ENCODE results near the gene ADD3. TPM values are rescaled to one million over a fixed set of nuclear protein-coding genes. Genes with fewer than 3 reads are reported as not detected.

ADD3 gene
- total and polyA plus RNA-seq, 2 of the 13 experiments (the other 11 are each of a cell fraction or from before 2014, with no cell fraction given), result 44.7 to 57.5 TPM

GRCh38 chr10:110076559-110077318 is 69.0 kb downstream of the ADD3 start (continued):
- no peak for TF ChIP-seq CHD2 (IDR thresholded peaks at IDR 0.05; ENCODE audit: low read depth, low read length)
- no peak for TF ChIP-seq ZNF891 (CRISPR knock-in tag; IDR thresholded peaks at IDR 0.05)
- TF ChIP-seq ZFP90 (CRISPR knock-in tag; IDR thresholded peaks at IDR 0.05; ENCODE audit: borderline replicate concordance), result no peak
- TF ChIP-seq ZBTB3 (CRISPR knock-in tag; IDR thresholded peaks at IDR 0.05; ENCODE audit: borderline replicate concordance, low read depth), result no peak
- TF ChIP-seq ZNF335 (CRISPR knock-in tag; IDR thresholded peaks at IDR 0.05), result no peak
- peak; percentile 60; the same call in 1 of the 2 replicates for TF ChIP-seq FOXJ3 (CRISPR knock-in tag; IDR thresholded peaks at IDR 0.05; ENCODE audit: borderline replicate concordance)
- TF ChIP-seq FOXO4 (CRISPR knock-in tag; conservative IDR thresholded peaks at IDR 0.05), result no peak
- TF ChIP-seq KDM3A (CRISPR knock-in tag; IDR thresholded peaks at IDR 0.05; ENCODE audit: low read depth), result no peak
- TF ChIP-seq ZNF362 (CRISPR knock-in tag; IDR thresholded peaks at IDR 0.05; ENCODE audit: borderline replicate concordance), result peak; percentile 78
- TF ChIP-seq CERS6 (CRISPR knock-in tag; IDR thresholded peaks at IDR 0.05), result no peak
- no peak for TF ChIP-seq CBX2 (IDR thresholded peaks at IDR 0.05; ENCODE audit: low read depth, low read length)
- no peak for TF ChIP-seq CBX2 (CRISPR knock-in tag; IDR thresholded peaks at IDR 0.05; ENCODE audit: low read depth)
- no peak for TF ChIP-seq ZNF20 (CRISPR knock-in tag; IDR thresholded peaks at IDR 0.05)
- no peak for TF ChIP-seq PREB (CRISPR knock-in tag; IDR thresholded peaks at IDR 0.05)
- no peak for TF ChIP-seq ZFX (CRISPR knock-in tag; IDR thresholded peaks at IDR 0.05; ENCODE audit: low read depth)
- no peak for TF ChIP-seq PHF20 (CRISPR knock-in tag; IDR thresholded peaks at IDR 0.05)
- no peak for TF ChIP-seq E2F5 (CRISPR knock-in tag; conservative IDR thresholded peaks at IDR 0.05)
- TF ChIP-seq NBN (conservative IDR thresholded peaks at IDR 0.05), result no peak
- no peak for TF ChIP-seq ZNF740 (CRISPR knock-in tag; IDR thresholded peaks at IDR 0.05)
- no peak for TF ChIP-seq ZNF576 (CRISPR knock-in tag; IDR thresholded peaks at IDR 0.05)

Data from HepG2 (cell line).